ENCODE measurements around the gene SPCS1. TPM values are rescaled to one million over a fixed set of nuclear protein-coding genes. Genes with fewer than 3 reads are reported as not detected.

The SPCS1 gene
- polyA plus RNA-seq, 1 of the 3 experiments (the other 2 are of a cell fraction), result 191 TPM

DNA sequence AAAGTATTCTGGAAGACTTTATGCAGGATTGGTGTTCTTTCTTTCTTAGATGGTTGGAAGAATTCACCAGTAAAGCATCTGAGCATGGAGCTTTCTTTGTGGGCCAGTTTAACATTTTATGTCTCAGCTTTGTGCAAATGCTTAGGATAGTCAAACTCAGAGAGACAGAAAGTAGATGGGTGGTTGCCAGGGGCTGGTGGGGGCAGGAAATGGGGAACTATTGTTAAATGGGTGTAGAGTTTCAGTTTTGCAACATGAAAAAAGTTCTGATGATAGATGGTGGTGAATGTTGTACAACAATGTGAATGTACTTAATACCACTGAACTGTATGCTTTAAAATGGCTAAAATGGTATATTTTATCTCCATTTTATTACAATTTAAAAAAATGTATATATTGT, 24.8 kb downstream of the SPCS1 start (continued):
- TF ChIP-seq, protein P1, sequence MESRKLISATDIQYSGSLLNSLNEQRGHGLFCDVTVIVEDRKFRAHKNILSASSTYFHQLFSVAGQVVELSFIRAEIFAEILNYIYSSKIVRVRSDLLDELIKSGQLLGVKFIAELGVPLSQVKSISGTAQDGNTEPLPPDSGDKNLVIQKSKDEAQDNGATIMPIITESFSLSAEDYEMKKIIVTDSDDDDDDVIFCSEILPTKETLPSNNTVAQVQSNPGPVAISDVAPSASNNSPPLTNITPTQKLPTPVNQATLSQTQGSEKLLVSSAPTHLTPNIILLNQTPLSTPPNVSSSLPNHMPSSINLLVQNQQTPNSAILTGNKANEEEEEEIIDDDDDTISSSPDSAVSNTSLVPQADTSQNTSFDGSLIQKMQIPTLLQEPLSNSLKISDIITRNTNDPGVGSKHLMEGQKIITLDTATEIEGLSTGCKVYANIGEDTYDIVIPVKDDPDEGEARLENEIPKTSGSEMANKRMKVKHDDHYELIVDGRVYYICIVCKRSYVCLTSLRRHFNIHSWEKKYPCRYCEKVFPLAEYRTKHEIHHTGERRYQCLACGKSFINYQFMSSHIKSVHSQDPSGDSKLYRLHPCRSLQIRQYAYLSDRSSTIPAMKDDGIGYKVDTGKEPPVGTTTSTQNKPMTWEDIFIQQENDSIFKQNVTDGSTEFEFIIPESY (IDR thresholded peaks at IDR 0.05; ENCODE audit: borderline replicate concordance, low read depth), result no peak
- TF ChIP-seq JUND (IDR thresholded peaks at IDR 0.05) (no peak), YY1 (IDR thresholded peaks at IDR 0.05; ENCODE audit: low read depth) (no peak), RCOR1 (IDR thresholded peaks at IDR 0.05; ENCODE audit: low read length) (no peak)

DNA sequence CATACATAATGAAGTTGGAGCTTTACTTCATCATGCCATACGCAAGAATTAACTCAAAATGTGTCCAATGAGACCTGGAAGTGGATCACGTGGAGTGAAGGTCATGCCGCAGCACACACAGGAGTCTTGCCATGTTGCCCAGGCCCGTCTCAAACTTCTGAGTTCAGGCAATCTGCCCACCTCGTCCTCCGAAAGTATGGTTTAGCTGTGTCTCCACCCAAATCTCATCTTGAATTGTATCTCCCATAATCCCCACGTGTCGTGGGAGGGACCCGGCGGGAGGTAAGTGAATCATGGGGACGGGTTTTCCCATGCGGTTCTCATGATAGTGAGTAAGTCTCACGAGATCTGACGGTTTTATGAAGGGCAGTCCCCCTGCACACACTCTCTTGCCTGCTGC, 25.7 kb downstream of the SPCS1 start:
- Histone ChIP-seq H3K27me3 (ENCODE audit: insufficient read depth) (no peaks in the 10 kb centered on the region), H3K9me2 (no peaks in the 10 kb centered on the region), H2AFZ (ENCODE audit: low read depth) (no peak overlapping the region), H4K20me1 (ENCODE audit: insufficient read depth) (no peaks in the 10 kb centered on the region), H3K79me2 (ENCODE audit: insufficient read depth) (no peaks in the 10 kb centered on the region), H3K4me1 (ENCODE audit: control insufficient read depth in 1 of 2, insufficient read depth in 2 of 2, low read depth in 1 of 2, low read length in 1 of 2) (no peaks in the 10 kb centered on the region), H3F3A (replicated peaks; ENCODE audit: insufficient read depth) (peaks cover 11% of the 10 kb centered on the region), H3K27ac (ENCODE audit: low read depth in 2 of 2, low read length in 1 of 2) (no peak overlapping the region), H3K9ac (no peak overlapping the region), H3K9me3 (peaks cover 3% of the 10 kb centered on the region; the same call in 1 of the 2 replicates), H3K36me3 (replicated peaks in 1 of 2; ENCODE audit: control insufficient read depth in 1 of 2, insufficient read depth in 2 of 2, low read length in 1 of 2) (peaks cover 29 to 72% of the 10 kb centered on the region in 2 experiments), H3K4me2 (no peak overlapping the region), H3K4me3 (ENCODE audit: low read depth in 2 of 2, low read length in 1 of 2) (no peak overlapping the region)
- no peak for TF ChIP-seq FOXJ3 (CRISPR knock-in tag; IDR thresholded peaks at IDR 0.05)
- TF ChIP-seq NRF1 (IDR thresholded peaks at IDR 0.05; ENCODE audit: low read depth, low read length), result no peak
- TF ChIP-seq, protein P1 (IDR thresholded peaks at IDR 0.05; ENCODE audit: borderline replicate concordance, low read depth), result no peak
- no peak for TF ChIP-seq MEF2A (IDR thresholded peaks at IDR 0.05; ENCODE audit: borderline replicate concordance, low read depth)
- no peak for TF ChIP-seq RAD21 (IDR thresholded peaks at IDR 0.05; ENCODE audit: low read length)
- no peak for TF ChIP-seq GABPA (IDR thresholded peaks at IDR 0.05; ENCODE audit: low read depth)
- no peak for TF ChIP-seq TAF1 (IDR thresholded peaks at IDR 0.05; ENCODE audit: borderline replicate concordance, low read depth, low read length)
- TF ChIP-seq EZH2phosphoT487 (IDR thresholded peaks at IDR 0.05; ENCODE audit: borderline replicate concordance, low read depth), result no peak
- TF ChIP-seq SMC3 (IDR thresholded peaks at IDR 0.05; ENCODE audit: low read depth, low read length), result no peak
- no peak for TF ChIP-seq FOSL2 (IDR thresholded peaks at IDR 0.05; ENCODE audit: borderline replicate concordance, low read depth)
- TF ChIP-seq, protein P2, sequence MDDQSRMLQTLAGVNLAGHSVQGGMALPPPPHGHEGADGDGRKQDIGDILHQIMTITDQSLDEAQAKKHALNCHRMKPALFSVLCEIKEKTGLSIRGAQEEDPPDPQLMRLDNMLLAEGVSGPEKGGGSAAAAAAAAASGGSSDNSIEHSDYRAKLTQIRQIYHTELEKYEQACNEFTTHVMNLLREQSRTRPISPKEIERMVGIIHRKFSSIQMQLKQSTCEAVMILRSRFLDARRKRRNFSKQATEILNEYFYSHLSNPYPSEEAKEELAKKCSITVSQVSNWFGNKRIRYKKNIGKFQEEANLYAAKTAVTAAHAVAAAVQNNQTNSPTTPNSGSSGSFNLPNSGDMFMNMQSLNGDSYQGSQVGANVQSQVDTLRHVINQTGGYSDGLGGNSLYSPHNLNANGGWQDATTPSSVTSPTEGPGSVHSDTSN (IDR thresholded peaks at IDR 0.05), result no peak
- no peak for TF ChIP-seq JUND (IDR thresholded peaks at IDR 0.05)
- no peak for TF ChIP-seq RXRA (IDR thresholded peaks at IDR 0.05; ENCODE audit: borderline replicate concordance, low read depth)
- no peak for TF ChIP-seq YY1 (IDR thresholded peaks at IDR 0.05; ENCODE audit: low read depth)
- TF ChIP-seq, protein P3, sequence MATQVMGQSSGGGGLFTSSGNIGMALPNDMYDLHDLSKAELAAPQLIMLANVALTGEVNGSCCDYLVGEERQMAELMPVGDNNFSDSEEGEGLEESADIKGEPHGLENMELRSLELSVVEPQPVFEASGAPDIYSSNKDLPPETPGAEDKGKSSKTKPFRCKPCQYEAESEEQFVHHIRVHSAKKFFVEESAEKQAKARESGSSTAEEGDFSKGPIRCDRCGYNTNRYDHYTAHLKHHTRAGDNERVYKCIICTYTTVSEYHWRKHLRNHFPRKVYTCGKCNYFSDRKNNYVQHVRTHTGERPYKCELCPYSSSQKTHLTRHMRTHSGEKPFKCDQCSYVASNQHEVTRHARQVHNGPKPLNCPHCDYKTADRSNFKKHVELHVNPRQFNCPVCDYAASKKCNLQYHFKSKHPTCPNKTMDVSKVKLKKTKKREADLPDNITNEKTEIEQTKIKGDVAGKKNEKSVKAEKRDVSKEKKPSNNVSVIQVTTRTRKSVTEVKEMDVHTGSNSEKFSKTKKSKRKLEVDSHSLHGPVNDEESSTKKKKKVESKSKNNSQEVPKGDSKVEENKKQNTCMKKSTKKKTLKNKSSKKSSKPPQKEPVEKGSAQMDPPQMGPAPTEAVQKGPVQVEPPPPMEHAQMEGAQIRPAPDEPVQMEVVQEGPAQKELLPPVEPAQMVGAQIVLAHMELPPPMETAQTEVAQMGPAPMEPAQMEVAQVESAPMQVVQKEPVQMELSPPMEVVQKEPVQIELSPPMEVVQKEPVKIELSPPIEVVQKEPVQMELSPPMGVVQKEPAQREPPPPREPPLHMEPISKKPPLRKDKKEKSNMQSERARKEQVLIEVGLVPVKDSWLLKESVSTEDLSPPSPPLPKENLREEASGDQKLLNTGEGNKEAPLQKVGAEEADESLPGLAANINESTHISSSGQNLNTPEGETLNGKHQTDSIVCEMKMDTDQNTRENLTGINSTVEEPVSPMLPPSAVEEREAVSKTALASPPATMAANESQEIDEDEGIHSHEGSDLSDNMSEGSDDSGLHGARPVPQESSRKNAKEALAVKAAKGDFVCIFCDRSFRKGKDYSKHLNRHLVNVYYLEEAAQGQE (IDR thresholded peaks at IDR 0.05; ENCODE audit: low read depth, low read length), result no peak
- no peak for TF ChIP-seq MXI1 (IDR thresholded peaks at IDR 0.05; ENCODE audit: low read depth, low read length)
- no peak for TF ChIP-seq RFX5 (IDR thresholded peaks at IDR 0.05; ENCODE audit: low read length)
- CTCF ChIA-PET, result no interaction called here
- POLR2A ChIA-PET, result no interaction called here
- WGBS (ENCODE audit: low lambda C conversion rate), result 93% methylated on average over 14 of the region's 14 CpGs
- DNase-seq, result no peak
